Esophagus muscularis mucosa (tissue), 4 donors: ENCODE results near the gene KCNQ1. TPM values are rescaled to one million over a fixed set of nuclear protein-coding genes. Genes with fewer than 3 reads are reported as not detected.

ENCODE experiments used
- DNase-seq: peaks from one replicate; pipeline ENCODE4 v3.0.0-alpha.2; 2017; ENCODE audit errors: extremely low spot score
- H3K27ac ChIP-seq, 4 donors: fragments of 200-600 bp; sonication (generic); replicated peaks in 1 of 4; 1 replicate in 3 of 4; 2 replicates in 1 of 4; pipeline ENCODE4 v1.5.1; 2016 to 2019; ENCODE audit warnings: mild to moderate bottlenecking in 1 of 4
- H3K27me3 ChIP-seq, 4 donors: fragments of 200-600 bp; sonication (generic); one replicate each; pipeline versions ENCODE4 v1.5.1 to v1.6.0; 2016 to 2019
- H3K36me3 ChIP-seq, 4 donors: fragments of 200-600 bp; sonication (generic); one replicate each; pipeline ENCODE4 v1.5.1; 2016 to 2019
- H3K4me1 ChIP-seq, 4 donors: fragments of 200-600 bp; sonication (generic); one replicate each; pipeline ENCODE4 v1.5.1; 2016 to 2019
- H3K4me3 ChIP-seq, 4 donors: fragments of 200-600 bp; sonication (generic); 1 replicate in 2 of 4; 2 replicates in 2 of 4; pipeline ENCODE4 v1.5.1; 2016 to 2019; ENCODE audit warnings: mild to moderate bottlenecking in 4 of 4, moderate library complexity in 1 of 4
- H3K9me3 ChIP-seq, 4 donors: fragments of 200-600 bp; sonication (generic); 1 replicate in 3 of 4; 2 replicates in 1 of 4; pipeline ENCODE4 v1.5.1; 2016 to 2019
- CTCF ChIP-seq, 3 experiments: fragments of 200-600 bp in 2 of 3; fragments of 450-650 bp in 1 of 3; sonication (generic) in 2 of 3; IDR thresholded peaks; one replicate each; pipeline ENCODE4 v1.5.1; 2017 to 2019; ENCODE audit warnings: antibody characterized with exemption in 3 of 3, mild to moderate bottlenecking in 2 of 3, moderate library complexity in 1 of 3
- EP300 ChIP-seq: sonication (generic); formaldehyde crosslinking; IDR thresholded peaks from one replicate; pipeline ENCODE4 v1.6.1; 2017; ENCODE audit warnings: antibody characterized with exemption
- POLR2A ChIP-seq: fragments of 450-650 bp; IDR thresholded peaks from one replicate; pipeline ENCODE4 v1.6.1; 2017; ENCODE audit warnings: antibody characterized with exemption, moderate library complexity, mild to moderate bottlenecking, low read depth
- POLR2AphosphoS5 ChIP-seq, 2 donors: sonication (generic); formaldehyde crosslinking; IDR thresholded peaks; one replicate each; pipeline ENCODE4 v1.6.1; 2017; ENCODE audit warnings: antibody characterized with exemption in 2 of 2
- WGBS: methylation state at CpG from one replicate; pipeline ENCODE4 v1.1.5; 2018; 5-methylcytosine and 5-hydroxymethylcytosine counted together
- intact Hi-C: fragments of 100-400 bp; cut with DNase I; formaldehyde crosslinking; loops from one replicate; pipeline ENCODE4 v1.15.1; 2023
- total RNA-seq, 4 donors: library from RNA; depleted of rRNA; stranded (reverse); fragments of >200 nt; gene quantifications; one replicate each; pipeline versions ENCODE4 v1.1.0 to v1.2.1, GENCODE V29; 2016

KCNQ1 gene
- total RNA-seq, 4 donors from 2014 or later, result 2.1 to 5.9 (median 4.3) TPM

GRCh38 chr11:2799881-2800654, 355.3 kb downstream of the KCNQ1 start:
- 90% methylated on average over 15 of the region's 15 CpGs for WGBS
- intact Hi-C loops, result no loop called here
- no peak for DNase-seq

GRCh38 chr11:2800655-2801531, 356.1 kb downstream of the KCNQ1 start:
- intact Hi-C loops, result no loop called here
- TF ChIP-seq POLR2A, result no peak
- no peak for TF ChIP-seq POLR2AphosphoS5 (IDR thresholded peaks at IDR 0.05)
- TF ChIP-seq CTCF (IDR thresholded peaks at IDR 0.05), result no peak
- TF ChIP-seq EP300, result no peak
- Histone ChIP-seq H3K36me3 (no peaks in the 10 kb centered on the region), H3K9me3 (no peaks in the 10 kb centered on the region), H3K4me1 (peaks cover 0 to 21% (median 16%) of the 10 kb centered on the region in 4 donors), H3K27ac (no peak overlapping the region), H3K4me3 (no peak overlapping the region), H3K27me3 (no peaks in the 10 kb centered on the region)
- DNase-seq, result no peak
- WGBS, result 97% methylated on average over 9 of the region's 12 CpGs

More at GRCh38 chr11:2799881-2800654, 355.3 kb downstream of the KCNQ1 start:
- Histone ChIP-seq H3K27me3 (no peaks in the 10 kb centered on the region), H3K4me3 (no peak overlapping the region), H3K9me3 (no peaks in the 10 kb centered on the region), H3K27ac (no peak overlapping the region), H3K36me3 (no peaks in the 10 kb centered on the region), H3K4me1 (peaks cover 0 to 14% (median 8%) of the 10 kb centered on the region in 4 donors)
- TF ChIP-seq POLR2AphosphoS5 (IDR thresholded peaks at IDR 0.05) (no peak), CTCF (IDR thresholded peaks at IDR 0.05) (no peak), POLR2A (no peak), EP300 (no peak)

- no peak overlapping the region for H3K4me3 ChIP-seq
- TF ChIP-seq POLR2AphosphoS5 (IDR thresholded peaks at IDR 0.05) (no peak), EP300 (no peak)
- WGBS, result 98% methylated on average over 15 of the region's 22 CpGs
- H3K4me1 ChIP-seq, result peaks cover 9 to 31% (median 25%) of the 10 kb centered on the region in 4 donors
- no peaks in the 10 kb centered on the region for H3K36me3 ChIP-seq
- DNase-seq, result no peak
- H3K27me3 ChIP-seq, result no peaks in the 10 kb centered on the region
- H3K27ac ChIP-seq, result no peak overlapping the region
- intact Hi-C loops, result no loop called here
- no peaks in the 10 kb centered on the region for H3K9me3 ChIP-seq
Observed at GRCh38 chr11:2801711-2802388, 357.0 kb downstream of the KCNQ1 start.

GRCh38 chr11:2802389-2803185, 357.8 kb downstream of the KCNQ1 start:
- H3K4me3 ChIP-seq, result no peak overlapping the region
- no peak for TF ChIP-seq POLR2A
- TF ChIP-seq EP300, result no peak
- TF ChIP-seq CTCF (IDR thresholded peaks at IDR 0.05), result no peak
- TF ChIP-seq POLR2AphosphoS5 (IDR thresholded peaks at IDR 0.05), result no peak
- H3K36me3 ChIP-seq, result no peaks in the 10 kb centered on the region
- H3K27ac ChIP-seq, result no peak overlapping the region
- peaks cover 17 to 38% (median 33%) of the 10 kb centered on the region in 4 donors for H3K4me1 ChIP-seq
- WGBS, result 93% methylated on average over 15 of the region's 18 CpGs
- intact Hi-C loops, result no loop called here
- no peaks in the 10 kb centered on the region for H3K9me3 ChIP-seq
- no peaks in the 10 kb centered on the region for H3K27me3 ChIP-seq
- no peak for DNase-seq
